Liver (tissue), 9 donors: Measurements from ENCODE around the gene CEP83. TPM values are rescaled to one million over a fixed set of nuclear protein-coding genes. Genes with fewer than 3 reads are reported as not detected.
"Not testable (repeated sequence)": the region's sequence is repeated elsewhere in the genome, so short reads cannot be mapped to it uniquely, and the experiment has no call there.

ENCODE experiments used
- DNase-seq: peaks from one replicate; pipeline ENCODE4 v3.0.0-alpha.2; 2017; ENCODE audit warnings: low spot score
- H3K27ac ChIP-seq, 2 donors: one replicate each; pipeline ENCODE4 v1.7.0; 2013; ENCODE audit warnings: inconsistent platforms in 2 of 2, low read length in 2 of 2, control low read depth in 1 of 2, low read depth in 1 of 2, mild to moderate bottlenecking in 1 of 2
- H3K27me3 ChIP-seq, 4 donors: one replicate each; pipeline versions ENCODE4 v1.6.1 to v1.7.0; 2013; ENCODE audit warnings: low read length in 3 of 4, inconsistent platforms in 1 of 4, mild to moderate bottlenecking in 1 of 4, moderate library complexity in 1 of 4; ENCODE audit not compliant: control insufficient read depth in 4 of 4, insufficient read depth in 4 of 4
- H3K36me3 ChIP-seq, 4 donors: one replicate each; pipeline versions ENCODE4 v1.6.1 to v1.7.0; 2013; ENCODE audit warnings: low read length in 3 of 4, mild to moderate bottlenecking in 3 of 4, low read depth in 1 of 4, moderate library complexity in 1 of 4; ENCODE audit not compliant: control insufficient read depth in 4 of 4, insufficient read depth in 3 of 4
- H3K4me1 ChIP-seq, 4 donors: one replicate each; pipeline versions ENCODE4 v1.6.1 to v1.7.0; 2013; ENCODE audit warnings: low read length in 3 of 4, mild to moderate bottlenecking in 3 of 4, moderate library complexity in 1 of 4; ENCODE audit not compliant: control insufficient read depth in 4 of 4, insufficient read depth in 4 of 4
- H3K4me3 ChIP-seq, 3 donors: one replicate each; pipeline versions ENCODE4 v1.6.1 to v1.7.0; 2013; ENCODE audit warnings: low read length in 3 of 3, control low read depth in 1 of 3, low read depth in 1 of 3, mild to moderate bottlenecking in 1 of 3
- H3K9ac ChIP-seq, 2 donors: one replicate each; pipeline ENCODE4 v1.7.0; 2013; ENCODE audit warnings: low read length in 2 of 2, mild to moderate bottlenecking in 2 of 2, moderate library complexity in 2 of 2, control low read depth in 1 of 2, low read depth in 1 of 2
- H3K9me3 ChIP-seq, 4 donors: one replicate each; pipeline versions ENCODE4 v1.6.1 to v1.7.0; 2013; ENCODE audit warnings: low read length in 3 of 4; ENCODE audit not compliant: control insufficient read depth in 4 of 4
- FOXA1 ChIP-seq: IDR thresholded peaks from 2 replicates; pipeline ENCODE4 v1.6.1; 2016; ENCODE audit warnings: antibody characterized with exemption
- FOXA2 ChIP-seq: IDR thresholded peaks from 2 replicates; pipeline ENCODE4 v1.6.1; 2016; ENCODE audit warnings: antibody characterized with exemption
- HNF4A ChIP-seq, 2 donors: conservative IDR thresholded peaks; 2 replicates each; pipeline ENCODE4 v1.6.1; 2016; ENCODE audit warnings: antibody characterized with exemption in 2 of 2, mild to moderate bottlenecking in 2 of 2
- HNF4G ChIP-seq: IDR thresholded peaks from 2 replicates; pipeline ENCODE4 v1.6.1; 2016; ENCODE audit warnings: antibody characterized with exemption
- JUND ChIP-seq, 2 donors: IDR thresholded peaks; 2 replicates each; pipeline ENCODE4 v1.6.1; 2016; ENCODE audit warnings: antibody characterized with exemption in 2 of 2
- NR2F2 ChIP-seq: IDR thresholded peaks from 2 replicates; pipeline ENCODE4 v1.6.1; 2016; ENCODE audit warnings: antibody characterized with exemption
- RAD21 ChIP-seq, 2 donors: IDR thresholded peaks; 2 replicates each; pipeline ENCODE4 v1.6.1; 2016; ENCODE audit warnings: antibody characterized with exemption in 2 of 2, mild to moderate bottlenecking in 2 of 2
- RXRA ChIP-seq, 2 donors: IDR thresholded peaks; 2 replicates each; pipeline ENCODE4 v1.6.1; 2017 to 2018; ENCODE audit warnings: antibody characterized with exemption in 2 of 2, mild to moderate bottlenecking in 1 of 2
- SP1 ChIP-seq: IDR thresholded peaks from 2 replicates; pipeline ENCODE4 v1.6.1; 2018; ENCODE audit warnings: antibody characterized with exemption, mild to moderate bottlenecking
- TAF1 ChIP-seq: conservative IDR thresholded peaks from 2 replicates; pipeline ENCODE4 v1.6.1; 2016; ENCODE audit warnings: antibody characterized with exemption, mild to moderate bottlenecking
- WGBS: extraction: QIAGEN DNeasy Blood & Tissue Kit; methylation state at CpG from one replicate; pipeline ENCODE4 v1.1.7; 2013; 5-methylcytosine and 5-hydroxymethylcytosine counted together
- polyA plus RNA-seq, 2 donors: library from polyadenylated mRNA; stranded (reverse) in 1 of 2; unstranded in 1 of 2; fragments of 200-250 nt in 1 of 2; fragments of >200 nt in 1 of 2; fragmentation: Nextera tagmentation in 1 of 2; extraction: Ambion mirVana in 1 of 2; gene quantifications; one replicate each; pipeline versions ENCODE4 v1.2.1 to v1.2.3, GENCODE V29; 2013 to 2015
- total RNA-seq, 2 donors: library from RNA; depleted of rRNA; stranded (reverse); fragments of >200 nt; gene quantifications; one replicate each; pipeline ENCODE4 v1.2.3, GENCODE V29; 2014
- TF ChIP-seq, protein P1 (sequence below): IDR thresholded peaks from 2 replicates; pipeline ENCODE4 v1.6.1; 2016; ENCODE audit warnings: antibody characterized with exemption
- TF ChIP-seq, protein P2 (sequence below): IDR thresholded peaks from 2 replicates; pipeline ENCODE4 v1.6.1; 2016; ENCODE audit warnings: antibody characterized with exemption
- TF ChIP-seq, protein P3 (sequence below): IDR thresholded peaks from 2 replicates; pipeline ENCODE4 v1.6.1; 2016; ENCODE audit warnings: antibody characterized with exemption, mild to moderate bottlenecking
- donor health status: healthy.
- donor health status: healthy.
- donor health status: healthy.
- donor health status: healthy.
- donor health status: healthy.

CEP83 gene
- total and polyA plus RNA-seq, 4 donors, result 1.9 to 8.4 (median 5.2) TPM

- WGBS, result 96% methylated on average over 8 of the region's 8 CpGs
- no peaks in the 10 kb centered on the region for H3K4me1 ChIP-seq
- H3K9ac ChIP-seq, result no peak overlapping the region
- no peaks in the 10 kb centered on the region for H3K9me3 ChIP-seq
- H3K4me3 ChIP-seq, result no peak overlapping the region
- no peaks in the 10 kb centered on the region for H3K36me3 ChIP-seq
- H3K27ac ChIP-seq, result no peak overlapping the region
- DNase-seq, result no peak
- TF ChIP-seq RAD21 (IDR thresholded peaks at IDR 0.05), result no peak
- no peak for TF ChIP-seq HNF4A (conservative IDR thresholded peaks at IDR 0.05)
- TF ChIP-seq SP1, result no peak
- TF ChIP-seq FOXA1, result no peak
- TF ChIP-seq NR2F2, result no peak
- no peak for TF ChIP-seq TAF1
- no peaks in the 10 kb centered on the region for H3K27me3 ChIP-seq
Observed at GRCh38 chr12:94469522-94469921, 9.9 kb upstream of the CEP83 start.

GRCh38 chr12:94460616-94460959 is 921 bp upstream of the CEP83 start:
- Histone ChIP-seq H3K27ac (peak overlapping the region; percentile 92 to 98), H3K4me3 (peak overlapping the region; percentile 85 to 91 (median 89)), H3K27me3 (no peaks in the 10 kb centered on the region), H3K4me1 (peaks cover 0 to 15% (median 3%) of the 10 kb centered on the region in 4 donors), H3K9ac (peak overlapping the region in 1 of 2 donors; percentile 11), H3K36me3 (no peaks in the 10 kb centered on the region), H3K9me3 (no peaks in the 10 kb centered on the region)
- DNase-seq, result no peak
- WGBS, result 33% methylated on average over 6 of the region's 6 CpGs
- TF ChIP-seq FOXA2 (no peak), SP1 (no peak), TAF1 (no peak), HNF4A (conservative IDR thresholded peaks at IDR 0.05) (no peak), HNF4G (no peak), JUND (IDR thresholded peaks at IDR 0.05) (no peak), RAD21 (IDR thresholded peaks at IDR 0.05) (no peak), NR2F2 (no peak)
- TF ChIP-seq, protein P1, sequence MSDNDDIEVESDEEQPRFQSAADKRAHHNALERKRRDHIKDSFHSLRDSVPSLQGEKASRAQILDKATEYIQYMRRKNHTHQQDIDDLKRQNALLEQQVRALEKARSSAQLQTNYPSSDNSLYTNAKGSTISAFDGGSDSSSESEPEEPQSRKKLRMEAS, result no peak
- TF ChIP-seq, protein P2, sequence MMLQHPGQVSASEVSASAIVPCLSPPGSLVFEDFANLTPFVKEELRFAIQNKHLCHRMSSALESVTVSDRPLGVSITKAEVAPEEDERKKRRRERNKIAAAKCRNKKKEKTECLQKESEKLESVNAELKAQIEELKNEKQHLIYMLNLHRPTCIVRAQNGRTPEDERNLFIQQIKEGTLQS, result no peak

GRCh38 chr12:94458877-94459727 is 565 bp downstream of the CEP83 start:
- no peak for TF ChIP-seq FOXA2
- H3K9me3 ChIP-seq, result no peaks in the 10 kb centered on the region
- H3K4me3 ChIP-seq, result peak overlapping the region; percentile 77 to 91 (median 85)
- peak overlapping the region; percentile 92 to 98 for H3K27ac ChIP-seq
- DNase-seq, result no peak
- peaks cover 0 to 15% (median 3%) of the 10 kb centered on the region in 4 donors for H3K4me1 ChIP-seq
- under 1% methylated on average over 23 of the region's 23 CpGs for WGBS
- no peaks in the 10 kb centered on the region for H3K27me3 ChIP-seq
- H3K9ac ChIP-seq, result peak overlapping the region; percentile 61 to 92
- no peaks in the 10 kb centered on the region for H3K36me3 ChIP-seq

- Histone ChIP-seq H3K27me3 (no peaks in the 10 kb centered on the region), H3K4me1 (peaks cover 0 to 15% (median 3%) of the 10 kb centered on the region in 4 donors), H3K36me3 (no peaks in the 10 kb centered on the region), H3K4me3 (no peak overlapping the region), H3K27ac (no peak overlapping the region), H3K9me3 (no peaks in the 10 kb centered on the region), H3K9ac (no peak overlapping the region)
- 89% methylated on average over 1 of the region's 1 CpG for whole genome bisulfite sequencing
- no peak for DNase-seq
- TF ChIP-seq FOXA2 (no peak), SP1 (no peak), NR2F2 (no peak), HNF4A (conservative IDR thresholded peaks at IDR 0.05) (no peak), RXRA (IDR thresholded peaks at IDR 0.05) (no peak), FOXA1 (no peak)
- TF ChIP-seq, protein P3, sequence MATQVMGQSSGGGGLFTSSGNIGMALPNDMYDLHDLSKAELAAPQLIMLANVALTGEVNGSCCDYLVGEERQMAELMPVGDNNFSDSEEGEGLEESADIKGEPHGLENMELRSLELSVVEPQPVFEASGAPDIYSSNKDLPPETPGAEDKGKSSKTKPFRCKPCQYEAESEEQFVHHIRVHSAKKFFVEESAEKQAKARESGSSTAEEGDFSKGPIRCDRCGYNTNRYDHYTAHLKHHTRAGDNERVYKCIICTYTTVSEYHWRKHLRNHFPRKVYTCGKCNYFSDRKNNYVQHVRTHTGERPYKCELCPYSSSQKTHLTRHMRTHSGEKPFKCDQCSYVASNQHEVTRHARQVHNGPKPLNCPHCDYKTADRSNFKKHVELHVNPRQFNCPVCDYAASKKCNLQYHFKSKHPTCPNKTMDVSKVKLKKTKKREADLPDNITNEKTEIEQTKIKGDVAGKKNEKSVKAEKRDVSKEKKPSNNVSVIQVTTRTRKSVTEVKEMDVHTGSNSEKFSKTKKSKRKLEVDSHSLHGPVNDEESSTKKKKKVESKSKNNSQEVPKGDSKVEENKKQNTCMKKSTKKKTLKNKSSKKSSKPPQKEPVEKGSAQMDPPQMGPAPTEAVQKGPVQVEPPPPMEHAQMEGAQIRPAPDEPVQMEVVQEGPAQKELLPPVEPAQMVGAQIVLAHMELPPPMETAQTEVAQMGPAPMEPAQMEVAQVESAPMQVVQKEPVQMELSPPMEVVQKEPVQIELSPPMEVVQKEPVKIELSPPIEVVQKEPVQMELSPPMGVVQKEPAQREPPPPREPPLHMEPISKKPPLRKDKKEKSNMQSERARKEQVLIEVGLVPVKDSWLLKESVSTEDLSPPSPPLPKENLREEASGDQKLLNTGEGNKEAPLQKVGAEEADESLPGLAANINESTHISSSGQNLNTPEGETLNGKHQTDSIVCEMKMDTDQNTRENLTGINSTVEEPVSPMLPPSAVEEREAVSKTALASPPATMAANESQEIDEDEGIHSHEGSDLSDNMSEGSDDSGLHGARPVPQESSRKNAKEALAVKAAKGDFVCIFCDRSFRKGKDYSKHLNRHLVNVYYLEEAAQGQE, result no peak
Observed at GRCh38 chr12:94457311-94457710, 2.4 kb downstream of the CEP83 start.

GRCh38 chr12:94454318-94454717 is 5.3 kb downstream of the CEP83 start:
- H3K4me3 ChIP-seq, H3K36me3 ChIP-seq, H3K4me1 ChIP-seq, H3K27me3 ChIP-seq, DNase-seq, H3K9ac ChIP-seq, H3K27ac ChIP-seq, H3K9me3 ChIP-seq: not testable (repeated sequence)
- WGBS, result 87% methylated on average over 7 of the region's 7 CpGs
